COLO668 (cell line): ENCODE measurements around the gene ZNF362.

Experiments used
- DNase-seq: peaks from one replicate; lab custom pipeline; 2025; ENCODE audit not compliant: unreplicated experiment; lab: John Stamatoyannopoulos, UW

The ZNF362 gene

GRCh38 chr1:33267468-33268205 is 11.3 kb downstream of the ZNF362 start:
- no peak for DNase-seq

- no peak for DNase-seq
Observed at GRCh38 chr1:33268457-33268856, 12.2 kb downstream of the ZNF362 start.

GRCh38 chr1:33268927-33269610 is 12.8 kb downstream of the ZNF362 start:
- no peak for DNase-seq

GRCh38 chr1:33269621-33270020 is 13.3 kb downstream of the ZNF362 start:
- no peak for DNase-seq

GRCh38 chr1:33270379-33270778 is 14.1 kb downstream of the ZNF362 start:
- DNase-seq = no peak

- no peak for DNase-seq
Observed at GRCh38 chr1:33270808-33271465, 14.6 kb downstream of the ZNF362 start.

GRCh38 chr1:33271666-33272505 is 15.6 kb downstream of the ZNF362 start:
- DNase-seq = no peak

GRCh38 chr1:33272509-33272908 is 16.2 kb downstream of the ZNF362 start:
- DNase-seq = no peak

GRCh38 chr1:33272930-33273329 is 16.6 kb downstream of the ZNF362 start:
- DNase-seq = no peak

- DNase-seq = no peak
Observed at GRCh38 chr1:33273406-33273805, 17.1 kb downstream of the ZNF362 start.

- DNase-seq = no peak
Observed at GRCh38 chr1:33273961-33274371, 17.7 kb downstream of the ZNF362 start.

GRCh38 chr1:33274446-33274845 is 18.2 kb downstream of the ZNF362 start:
- no peak for DNase-seq

- DNase-seq = no peak
Observed at GRCh38 chr1:33275195-33275594, 18.9 kb downstream of the ZNF362 start.

- DNase-seq = no peak
Observed at GRCh38 chr1:33275706-33276572, 19.6 kb downstream of the ZNF362 start.

GRCh38 chr1:33276573-33277298 is 20.4 kb downstream of the ZNF362 start:
- DNase-seq = no peak

GRCh38 chr1:33277488-33278084 is 21.3 kb downstream of the ZNF362 start:
- DNase-seq = no peak

GRCh38 chr1:33280091-33280661 is 23.9 kb downstream of the ZNF362 start:
- DNase-seq = no peak

- no peak for DNase-seq
Observed at GRCh38 chr1:33281554-33282303, 25.4 kb downstream of the ZNF362 start.
